Adrenal gland (tissue), 12 donors: Measurements from ENCODE around the gene WIPF3. TPM values are rescaled to one million over a fixed set of nuclear protein-coding genes. Genes with fewer than 3 reads are reported as not detected.

Source experiments
- DNase-seq, 7 donors: peaks; one replicate each; pipeline ENCODE4 v3.0.0-alpha.2; 2019 to 2020
- H3K27ac ChIP-seq, 5 donors: fragments of 200-600 bp; sonication (generic) in 4 of 5; 1 replicate in 3 of 5; 2 replicates in 2 of 5; pipeline versions ENCODE4 v1.5.1 to v1.8.0; 2016 to 2020; ENCODE audit warnings: mild to moderate bottlenecking in 1 of 5
- H3K27me3 ChIP-seq: fragments of 200-600 bp; 2 replicates; pipeline ENCODE4 v1.8.0; 2021
- H3K36me3 ChIP-seq, 2 donors: fragments of 200-600 bp; replicated peaks in 1 of 2; 1 replicate in 1 of 2; 2 replicates in 1 of 2; pipeline versions ENCODE4 v1.5.1 to v1.8.0; 2018 to 2022
- H3K4me1 ChIP-seq, 2 donors: fragments of 200-600 bp; replicated peaks in 1 of 2; 1 replicate in 1 of 2; 2 replicates in 1 of 2; pipeline versions ENCODE4 v1.5.1 to v1.8.0; 2018 to 2021
- H3K4me3 ChIP-seq, 4 donors: fragments of 200-600 bp; sonication (generic) in 3 of 4; one replicate each; pipeline ENCODE4 v1.5.1; 2016 to 2018
- H3K9me3 ChIP-seq, 3 donors: fragments of 200-600 bp; sonication (generic) in 1 of 3; replicated peaks in 1 of 3; 1 replicate in 2 of 3; 2 replicates in 1 of 3; pipeline versions ENCODE4 v1.5.1 to v1.8.0; 2016 to 2021
- CTCF ChIP-seq, 6 experiments: fragments of 450-650 bp in 4 of 6; fragments of 200-600 bp in 2 of 6; sonication (generic) in 1 of 6; IDR thresholded peaks; 1 replicate in 5 of 6; 2 replicates in 1 of 6; pipeline versions ENCODE4 v1.5.1 to v1.8.0; 2016 to 2021; ENCODE audit warnings: antibody characterized with exemption in 6 of 6, mild to moderate bottlenecking in 2 of 6, moderate library complexity in 1 of 6
- POLR2A ChIP-seq, 2 donors: fragments of 450-650 bp; IDR thresholded peaks; one replicate each; pipeline ENCODE4 v1.6.1; 2017; ENCODE audit warnings: antibody characterized with exemption in 2 of 2, mild to moderate bottlenecking in 2 of 2, moderate library complexity in 1 of 2
- WGBS, 4 donors: extraction: QIAGEN DNeasy Blood & Tissue Kit in 2 of 4; methylation state at CpG; one replicate each; pipeline versions ENCODE4 v1.1.5 to v1.1.7; 2013 to 2017; 5-methylcytosine and 5-hydroxymethylcytosine counted together
- intact Hi-C, 2 donors: fragments of 100-400 bp; cut with DNase I; formaldehyde crosslinking; loops; one replicate each; pipeline versions ENCODE4 v1.14.1 to v1.15.0; 2022 to 2023
- polyA plus RNA-seq, 3 donors: library from polyadenylated mRNA; stranded (reverse); fragments of 200-250 nt in 2 of 3; fragments of 350-450 nt in 1 of 3; fragmentation: Illumina TruSeq in 1 of 3; extraction: RNeasy Lipid Tissue Mini Kit (QIAGEN cat#74804) in 1 of 3; gene quantifications; one replicate each; pipeline ENCODE4 v1.2.3, GENCODE V29; 2013 to 2014
- total RNA-seq, 9 donors: library from RNA; depleted of rRNA in 4 of 9; stranded (reverse); fragments of >200 nt in 4 of 9; fragments of 120-200 nt in 1 of 9; fragmentation: NEBNext Ultra II Directional in 1 of 9; extraction: Animal tissue kit (Norgen Biotek cat#: 25700) in 1 of 9; gene quantifications; one replicate each; pipeline versions ENCODE4 v1.1.0 to v1.2.4, GENCODE V29; 2013 to 2023
- donor health status: healthy with polysubstance abuse.
- donor health status: Bipolar disorder and iron deficiency.
- donor health status: DM: yes; HTN: yes; CAD: no.
- donor health status: DM: no; HTN: no; CAD: no.
- donor health status: DM: no; HTN: no; CAD: no.
- donor health status: DM: yes; HTN: yes; CAD: no.

The WIPF3 gene
- total and polyA plus RNA-seq, 12 donors = 0.50 to 16.0 (median 5.2) TPM

GRCh38 chr7:29866490-29866930 is 60.2 kb downstream of the WIPF3 start:
- whole genome bisulfite sequencing, 4 donors = 56 to 62% (median 58%) methylated on average over 3 of the region's 3 CpGs
- H3K27ac ChIP-seq = peak overlapping the region in 2 of 5 donors; percentile 21 to 34

GRCh38 chr7:29871787-29872398 is 65.6 kb downstream of the WIPF3 start:
- intact Hi-C loops = no loop called here

More at GRCh38 chr7:29866490-29866930, 60.2 kb downstream of the WIPF3 start:
- no peaks in the 10 kb centered on the region for H3K9me3 ChIP-seq
- DNase-seq = peak in 6 of 7 donors; percentile 36 to 67 (median 48)
- intact Hi-C loops = no loop called here
- H3K36me3 ChIP-seq = no peaks in the 10 kb centered on the region
- H3K4me1 ChIP-seq = peaks cover 0 to 30% of the 10 kb centered on the region in 2 donors
- TF ChIP-seq POLR2A (IDR thresholded peaks at IDR 0.05) (no peak), CTCF (IDR thresholded peaks at IDR 0.05) (no peak)
- H3K4me3 ChIP-seq = no peak overlapping the region
- H3K27me3 ChIP-seq = no peaks in the 10 kb centered on the region

GRCh38 chr7:29873644-29874294 is 67.5 kb downstream of the WIPF3 start:
- DNase-seq = no peak
- Histone ChIP-seq H3K4me1 (no peaks in the 10 kb centered on the region), H3K36me3 (no peaks in the 10 kb centered on the region), H3K27me3 (no peaks in the 10 kb centered on the region), H3K4me3 (no peak overlapping the region), H3K9me3 (no peaks in the 10 kb centered on the region), H3K27ac (no peak overlapping the region)
- intact Hi-C loops = no loop called here
- TF ChIP-seq POLR2A (IDR thresholded peaks at IDR 0.05) (no peak), CTCF (IDR thresholded peaks at IDR 0.05) (no peak)
- 94 to 97% (median 95%) methylated on average over 4 of the region's 4 CpGs for WGBS, 4 donors

More at GRCh38 chr7:29871787-29872398, 65.6 kb downstream of the WIPF3 start:
- DNase-seq = no peak
- TF ChIP-seq POLR2A (IDR thresholded peaks at IDR 0.05) = no peak
- no peak for TF ChIP-seq CTCF (IDR thresholded peaks at IDR 0.05)
- H3K27me3 ChIP-seq = no peaks in the 10 kb centered on the region
- peaks cover 0 to 3% of the 10 kb centered on the region in 2 donors for H3K4me1 ChIP-seq
- 60 to 75% (median 62%) methylated on average over 5 of the region's 5 CpGs for WGBS, 4 donors
- H3K9me3 ChIP-seq = no peaks in the 10 kb centered on the region
- no peak overlapping the region for H3K27ac ChIP-seq
- H3K4me3 ChIP-seq = no peak overlapping the region
- H3K36me3 ChIP-seq = no peaks in the 10 kb centered on the region

GRCh38 chr7:29875741-29876140 is 69.4 kb downstream of the WIPF3 start:
- H3K4me1 ChIP-seq = no peaks in the 10 kb centered on the region
- H3K4me3 ChIP-seq = no peak overlapping the region
- intact Hi-C loops = no loop called here
- H3K9me3 ChIP-seq = no peaks in the 10 kb centered on the region
- DNase-seq = no peak
- no peak overlapping the region for H3K27ac ChIP-seq
- WGBS, 4 donors = 93 to 98% (median 96%) methylated on average over 10 to 13 of the region's 13 CpGs
- no peaks in the 10 kb centered on the region for H3K36me3 ChIP-seq
- H3K27me3 ChIP-seq = no peaks in the 10 kb centered on the region
- TF ChIP-seq POLR2A (IDR thresholded peaks at IDR 0.05) (no peak), CTCF (IDR thresholded peaks at IDR 0.05) (no peak)
